HEK293 (cell line): ENCODE data around the gene CDK17.

Experiments
- CTCF ChIP-seq: fragments of 450-650 bp; formaldehyde crosslinking; IDR thresholded peaks from 2 replicates; pipeline ENCODE4 v1.5.1; 2016; ENCODE audit warnings: missing biosample characterization, missing genetic modification characterization
- GLIS1 ChIP-seq: fragments of 450-650 bp; formaldehyde crosslinking; IDR thresholded peaks from 2 replicates; pipeline ENCODE4 v1.5.1; 2016; ENCODE audit warnings: missing biosample characterization, missing genetic modification characterization
- YY1 ChIP-seq: fragments of 450-650 bp; formaldehyde crosslinking; IDR thresholded peaks from 2 replicates; pipeline ENCODE4 v1.5.1; 2018; ENCODE audit warnings: missing biosample characterization, missing genetic modification characterization
- ZNF10 ChIP-seq: fragments of 450-650 bp; formaldehyde crosslinking; IDR thresholded peaks from 2 replicates; pipeline ENCODE4 v1.5.1; 2017; ENCODE audit warnings: missing biosample characterization, missing genetic modification characterization

DNA sequence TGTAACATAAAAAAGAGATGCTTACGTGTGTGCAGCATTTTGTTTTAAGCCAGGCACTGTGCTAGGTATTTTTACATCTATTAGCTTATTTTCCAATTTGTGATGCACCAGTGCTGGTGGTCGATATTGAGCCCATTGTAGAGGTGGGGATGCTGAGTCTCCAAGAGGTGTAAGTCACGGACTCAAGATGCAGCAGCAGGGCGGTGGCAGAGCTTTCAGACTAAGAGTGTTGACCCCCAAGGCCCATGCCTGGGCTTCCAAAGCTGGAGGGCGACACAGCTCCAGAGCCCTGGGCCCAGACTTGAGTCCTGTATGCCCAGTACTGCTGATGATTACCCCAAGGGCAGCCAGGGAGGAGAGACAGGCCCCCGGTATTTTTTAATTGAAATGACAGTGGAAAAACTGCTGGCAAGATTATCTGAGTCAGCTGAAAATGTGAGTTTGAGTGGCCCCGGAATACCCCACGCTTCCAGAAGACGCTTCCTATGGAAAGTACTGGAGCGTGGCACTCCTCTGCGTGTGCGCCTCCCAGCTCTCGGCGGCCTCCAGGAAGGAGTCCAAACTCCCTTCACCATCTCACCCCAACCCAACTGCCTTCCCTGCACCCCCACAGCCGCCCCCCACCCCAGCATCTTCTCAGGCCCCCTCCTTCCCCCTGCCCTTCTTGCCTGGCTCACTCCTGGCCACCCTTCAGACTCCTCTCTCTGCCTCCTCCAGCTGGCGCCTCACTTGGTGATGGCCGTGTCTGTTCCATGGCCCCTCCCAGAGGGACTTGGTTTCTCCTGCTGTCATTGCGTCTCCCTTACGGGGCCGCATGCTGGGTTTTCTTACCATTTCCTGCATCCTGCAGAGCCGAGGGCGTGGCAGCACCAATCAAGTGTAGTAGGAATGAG, 165.4 kb downstream of the CDK17 start:
- TF ChIP-seq CTCF (no peak), GLIS1 (tag by site-specific recombination) (no peak), YY1 (tag by site-specific recombination) (no peak), ZNF10 (no peak)
